DMS53 treated with DMSO at 0.1 percent for 48 hours (cell line): ENCODE data around the gene CCNQ.

Experiments used
- DNase-seq: peaks from one replicate; lab custom pipeline; 2025; ENCODE audit not compliant: unreplicated experiment; lab: John Stamatoyannopoulos, UW

Gene CCNQ

DNA sequence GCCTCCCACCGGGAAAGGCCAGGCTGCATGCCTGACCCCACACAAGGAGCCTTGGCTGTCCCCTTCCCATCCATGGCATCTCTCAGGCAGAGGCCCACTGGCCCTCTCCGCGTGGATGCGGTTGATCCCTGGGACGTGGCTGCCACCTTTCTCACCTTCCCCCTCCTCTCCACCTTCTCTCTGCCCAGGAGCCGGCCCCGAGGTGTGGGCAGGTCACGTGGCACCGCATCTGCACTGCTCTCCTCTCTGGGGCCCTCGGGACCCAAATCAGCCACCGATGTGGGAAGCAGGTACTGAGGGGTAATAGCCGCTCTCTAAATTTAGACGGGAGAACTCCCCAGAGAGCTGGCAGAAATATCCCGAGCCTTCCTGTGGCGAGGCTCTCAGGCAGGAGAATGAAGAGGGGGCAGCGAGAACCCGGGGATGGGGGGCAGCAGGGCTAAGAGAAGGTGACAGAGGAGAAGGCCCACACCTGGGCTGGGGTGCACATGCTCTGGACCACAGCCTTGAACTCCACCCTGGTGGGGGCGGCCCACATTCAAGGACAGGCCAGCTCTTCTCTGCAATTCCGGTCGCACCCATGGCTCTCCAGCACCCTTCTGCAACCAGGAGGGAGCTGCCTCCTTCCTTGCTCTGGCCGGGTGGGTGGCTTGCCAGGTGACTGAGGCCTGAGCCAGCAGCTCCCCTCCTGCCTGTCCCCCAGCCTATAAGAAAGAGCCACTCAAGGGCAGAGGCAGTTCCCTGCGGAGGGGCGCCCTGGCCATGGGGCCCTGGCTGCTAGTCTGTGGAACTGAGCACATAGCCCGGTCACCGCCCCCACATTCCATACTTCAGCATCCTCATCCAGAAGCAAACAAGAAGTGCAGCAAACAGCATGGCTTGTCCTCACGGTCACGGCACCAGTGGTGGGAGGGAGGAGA is 38.4 kb upstream of the CCNQ start:
- no peak for DNase-seq

- no peak for DNase-seq
These were observed 37.8 kb upstream of the CCNQ start for GRCh38 chrX:153636716-153637115.

DNA sequence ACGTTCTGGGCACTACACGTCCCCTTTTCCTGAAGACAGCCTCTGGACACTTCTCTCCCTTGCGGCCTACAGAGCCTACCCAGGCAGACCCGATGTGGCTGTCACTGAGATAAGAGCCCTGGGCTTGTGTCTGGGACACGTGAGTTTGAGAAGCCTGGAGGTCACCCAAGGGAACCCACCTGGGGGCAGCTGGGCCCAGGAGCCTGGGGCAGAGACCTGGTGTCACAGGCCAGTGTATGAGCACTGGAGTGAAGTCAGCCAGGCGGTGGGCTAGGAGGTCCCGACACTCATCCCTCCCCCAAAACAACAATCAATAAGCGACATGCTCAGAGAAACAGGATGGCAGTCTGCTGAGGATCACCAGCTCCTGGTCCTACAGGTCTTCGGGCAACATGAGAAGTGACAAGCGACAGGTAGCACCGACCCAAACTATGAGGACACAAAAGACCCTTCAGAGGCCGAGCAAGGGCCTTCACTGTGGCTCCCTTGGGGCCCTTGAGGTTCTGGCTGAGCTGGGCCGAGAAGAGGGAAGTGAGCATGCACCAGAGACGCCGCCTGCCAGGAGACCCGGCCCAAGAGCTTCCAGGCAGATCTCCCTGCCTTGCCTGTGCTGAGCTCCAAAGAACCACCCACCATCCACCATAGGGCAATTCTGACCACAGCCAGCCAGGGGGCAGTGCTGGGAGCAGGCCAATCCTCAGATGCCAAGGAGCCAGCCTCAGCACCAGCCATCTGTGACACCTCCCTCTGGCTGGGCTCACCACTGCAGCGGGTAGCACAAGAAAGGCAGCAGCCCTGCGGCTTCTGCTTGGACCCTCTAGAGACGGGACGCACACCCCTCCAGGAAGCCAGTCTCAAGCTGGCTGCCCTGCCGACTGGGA is 37.1 kb upstream of the CCNQ start:
- DNase-seq = peak; percentile 13

DNA sequence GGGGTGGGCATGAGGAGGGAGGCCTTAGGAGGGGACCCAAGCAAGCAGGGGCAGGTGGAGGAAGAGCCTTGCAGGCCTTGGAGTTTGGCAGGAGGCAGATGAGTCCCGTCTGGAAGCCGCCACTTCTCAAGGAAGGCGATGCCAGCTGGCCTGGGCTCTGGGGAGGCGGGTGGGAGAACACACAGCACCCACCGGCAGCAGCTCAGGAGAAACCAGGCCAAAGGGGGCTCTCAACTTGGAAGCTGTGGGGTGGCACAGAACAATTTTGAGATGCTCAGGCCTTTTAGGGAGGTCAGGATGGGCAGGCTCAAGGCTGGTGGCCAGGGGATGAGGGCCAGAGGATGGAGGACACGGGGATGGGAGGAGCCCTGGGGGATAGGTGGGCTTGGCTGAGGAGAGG is 36.4 kb upstream of the CCNQ start:
- DNase-seq = no peak

GRCh38 chrX:153634832-153635231 is 35.9 kb upstream of the CCNQ start:
- no peak for DNase-seq

GRCh38 chrX:153634236-153634635 is 35.3 kb upstream of the CCNQ start:
- DNase-seq = no peak

- DNase-seq = no peak
These were observed 34.8 kb upstream of the CCNQ start for GRCh38 chrX:153633607-153634180.

DNA sequence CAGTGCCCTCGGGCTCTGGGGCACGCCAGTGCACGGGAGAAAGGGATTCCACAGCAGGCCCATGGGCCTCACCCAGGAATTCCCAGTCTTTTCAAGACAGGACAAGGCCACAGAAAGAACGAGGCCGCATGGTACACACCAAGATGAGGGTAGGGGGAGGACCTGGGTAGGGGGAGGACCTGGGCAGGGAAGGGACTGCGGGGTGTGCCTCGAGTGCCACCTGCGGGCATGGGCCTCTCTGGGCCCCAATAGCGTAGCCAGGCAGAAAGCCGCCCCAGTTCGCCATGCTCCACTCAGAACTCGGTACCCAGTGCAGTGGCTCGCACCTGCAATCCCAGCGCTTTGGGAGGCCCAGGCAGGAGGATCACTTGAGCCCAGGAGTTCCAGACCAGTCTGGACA is 34.1 kb upstream of the CCNQ start:
- DNase-seq = no peak

- DNase-seq = no peak
These were observed 33.6 kb upstream of the CCNQ start for GRCh38 chrX:153632595-153632946.

DNA sequence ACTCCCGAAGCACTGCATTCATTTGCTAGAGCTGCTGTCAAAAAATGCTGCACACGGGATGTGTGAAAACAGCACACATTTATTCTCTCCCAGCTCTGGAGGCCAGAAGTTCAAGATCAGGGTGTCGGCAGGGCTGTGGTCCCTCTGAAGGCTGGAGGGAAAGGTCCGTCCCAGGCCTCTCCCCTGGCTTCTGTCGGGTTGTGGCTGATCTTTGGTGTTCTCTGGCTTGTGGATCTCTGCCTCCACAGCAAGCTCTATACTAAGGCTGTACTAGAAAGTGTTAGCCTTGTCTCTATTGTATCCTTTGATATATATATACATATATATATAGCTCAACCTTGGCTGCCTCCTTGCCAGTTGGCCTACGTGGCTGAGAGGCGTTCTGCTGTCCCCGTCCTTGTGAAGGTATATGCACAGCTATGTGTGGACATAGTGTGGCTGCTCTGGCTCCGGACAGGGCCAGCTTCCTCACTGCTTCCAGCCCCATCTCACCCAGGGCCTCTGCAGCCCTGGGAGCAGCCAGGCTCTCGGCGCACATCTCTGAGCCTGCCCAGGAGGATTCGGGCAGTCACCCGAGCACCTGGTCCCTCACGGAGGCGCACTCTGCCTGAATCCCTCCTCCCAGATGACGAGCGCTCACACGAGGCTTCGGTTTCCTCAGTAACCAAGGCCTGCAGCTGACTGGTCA is 33.1 kb upstream of the CCNQ start:
- no peak for DNase-seq

DNA sequence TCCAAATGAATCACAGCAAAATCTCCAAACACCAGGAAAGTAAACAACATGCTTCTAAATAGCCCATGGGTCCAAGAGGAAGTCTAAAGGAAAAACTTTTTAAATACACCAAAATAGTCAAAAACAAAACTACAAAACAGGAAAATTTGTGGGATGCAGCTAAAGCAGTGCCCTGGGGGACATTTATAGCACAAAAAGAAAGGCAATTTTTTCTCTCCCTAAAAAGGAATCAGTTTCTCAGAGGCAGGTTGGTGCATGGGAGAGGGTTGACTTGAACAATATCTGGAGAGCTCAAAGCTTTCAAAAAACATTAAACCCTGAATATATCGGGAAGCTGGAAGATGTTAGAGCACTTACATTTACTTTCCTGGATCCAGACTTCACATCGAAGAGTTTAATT is 32.4 kb upstream of the CCNQ start:
- DNase-seq = no peak

GRCh38 chrX:153628665-153629064 is 29.7 kb upstream of the CCNQ start:
- no peak for DNase-seq

DNA sequence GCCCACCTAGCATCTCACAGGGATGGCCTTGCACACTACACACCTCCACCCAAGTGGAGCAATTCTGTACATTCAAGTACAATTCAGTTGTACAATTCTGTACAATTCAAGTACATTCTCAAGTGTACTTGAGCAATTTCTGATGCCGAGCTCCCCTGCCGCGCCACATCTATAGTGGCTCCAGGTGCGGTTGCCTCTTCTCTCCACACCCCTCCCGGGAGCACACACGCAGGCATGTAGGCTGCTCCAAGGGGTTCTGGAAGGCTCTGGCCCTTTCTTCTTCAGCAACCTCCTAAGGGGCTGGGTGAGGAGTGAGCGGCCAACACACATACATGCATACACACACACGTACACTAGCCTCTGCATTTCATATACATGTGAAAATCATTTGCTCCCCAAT is 29.2 kb upstream of the CCNQ start:
- DNase-seq = no peak

DNA sequence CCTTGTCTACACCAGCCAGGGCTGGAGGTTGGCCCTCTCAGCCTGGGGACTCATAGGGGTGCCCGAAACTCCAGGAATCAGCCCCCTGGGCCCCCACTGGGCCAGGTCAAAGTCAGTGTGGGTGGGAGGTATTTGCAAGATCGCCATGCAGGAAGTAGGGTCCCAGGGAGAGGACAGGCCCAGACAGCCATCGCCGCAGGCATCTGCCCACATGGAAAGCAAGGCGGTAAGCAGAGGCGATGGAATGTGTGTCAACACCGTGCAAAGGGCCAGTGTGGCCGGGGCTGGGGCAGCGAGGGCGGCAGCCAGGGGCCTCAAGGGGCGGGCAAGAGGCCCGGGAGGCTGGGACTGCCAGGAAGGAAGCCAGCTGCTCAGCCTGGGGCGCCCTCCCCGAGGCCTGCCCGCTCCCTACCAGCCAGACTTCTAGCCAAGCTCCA is 28.8 kb upstream of the CCNQ start:
- no peak for DNase-seq

DNA sequence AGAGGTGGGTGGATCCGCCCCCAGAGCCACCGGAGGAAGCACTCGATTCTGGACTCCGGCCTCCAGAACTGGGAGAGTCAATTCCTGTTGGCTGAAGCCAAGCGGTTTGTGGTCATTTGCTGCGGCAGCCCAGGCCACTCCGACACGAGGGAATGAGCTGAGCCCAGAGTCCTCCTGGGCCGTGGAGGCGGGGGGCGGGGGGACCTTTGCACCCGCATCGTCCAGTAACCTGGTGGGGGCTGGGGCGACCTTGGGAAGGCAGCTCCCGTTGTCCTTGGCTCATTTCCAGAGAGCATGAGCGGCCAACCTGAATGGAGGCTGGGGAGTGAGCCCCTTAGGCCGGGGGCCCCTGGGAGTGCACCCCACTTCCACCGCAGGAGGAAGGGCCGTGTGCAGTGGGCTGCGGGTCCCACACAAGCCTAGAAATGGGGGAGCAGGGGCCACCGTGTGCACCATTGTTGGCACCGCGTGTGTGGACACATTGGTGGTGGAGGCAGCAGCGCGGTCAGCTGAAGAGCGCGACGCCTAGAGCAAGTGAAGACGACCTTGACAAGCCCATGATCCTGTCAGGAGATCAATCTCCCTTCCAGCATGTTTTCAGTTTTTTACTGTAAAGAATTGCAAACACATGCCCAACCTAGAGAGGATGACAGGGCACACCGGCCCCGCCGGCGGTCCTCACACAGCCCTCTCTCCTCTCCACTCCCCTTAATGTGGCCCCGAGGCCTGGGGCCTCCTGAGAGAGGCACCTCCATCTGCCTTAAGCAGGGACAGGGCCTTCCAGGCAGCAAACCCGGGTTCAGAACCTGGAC is 28.1 kb upstream of the CCNQ start:
- no peak for DNase-seq

- DNase-seq = no peak
These were observed 27.2 kb upstream of the CCNQ start for GRCh38 chrX:153626025-153626633.

- DNase-seq = no peak
These were observed 26.5 kb upstream of the CCNQ start for GRCh38 chrX:153625271-153626024.

DNA sequence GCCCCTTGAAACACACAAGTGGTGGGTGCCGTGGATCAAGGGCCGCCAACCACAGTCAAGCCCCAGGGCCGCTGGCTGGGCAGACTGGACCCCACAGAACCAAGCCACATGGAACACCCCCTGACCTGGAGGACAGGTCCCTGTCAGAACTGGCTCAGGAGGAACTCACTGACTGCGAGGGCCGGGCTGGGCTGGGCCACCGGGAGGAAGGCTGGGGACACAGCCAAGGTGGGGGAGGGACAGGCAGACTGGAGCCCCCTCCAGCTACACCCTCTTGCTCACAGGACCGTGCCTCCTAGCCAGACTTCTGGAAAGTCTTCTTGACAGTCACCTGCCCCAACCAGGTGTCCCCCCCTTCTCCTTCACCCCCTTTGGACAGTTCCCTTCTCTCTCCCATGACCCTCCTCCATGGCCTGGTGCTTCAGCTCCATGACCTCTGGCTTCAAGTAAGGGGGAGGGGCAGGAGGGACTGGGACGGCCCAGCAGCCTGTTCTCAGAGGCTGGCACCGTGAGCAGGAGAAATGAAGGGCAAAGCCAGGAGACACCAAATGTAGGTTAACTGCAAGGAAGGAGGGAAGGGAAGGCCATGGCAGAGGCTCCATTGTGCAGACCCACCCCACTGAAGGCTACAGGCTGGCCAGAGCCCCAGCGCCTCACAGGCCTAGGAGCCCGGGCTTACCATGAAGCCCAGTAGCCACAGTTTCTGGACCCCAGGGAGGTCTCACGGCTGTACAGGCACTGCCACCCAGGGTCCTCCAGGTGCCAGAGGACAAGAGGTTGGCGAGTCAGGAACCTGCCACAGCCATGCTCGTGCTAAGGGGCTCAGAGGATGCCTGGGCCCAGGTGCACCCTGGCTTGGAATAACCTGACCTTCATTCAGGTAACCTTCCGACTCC is 25.5 kb upstream of the CCNQ start:
- DNase-seq = no peak
